Stimulated activated CD8-positive, alpha-beta memory T cell treated with anti-CD3 and anti-CD28 coated beads, Interleukin-7, amount 100 ng/mL, for 1 hour (primary cell): ENCODE data around the gene VPS13D.

Experiments used
- DNase-seq, 2 donors: peaks; one replicate each; pipeline ENCODE4 v3.0.0-alpha.2; 2020; ENCODE audit warnings: low read depth in 2 of 2

The VPS13D gene

DNA sequence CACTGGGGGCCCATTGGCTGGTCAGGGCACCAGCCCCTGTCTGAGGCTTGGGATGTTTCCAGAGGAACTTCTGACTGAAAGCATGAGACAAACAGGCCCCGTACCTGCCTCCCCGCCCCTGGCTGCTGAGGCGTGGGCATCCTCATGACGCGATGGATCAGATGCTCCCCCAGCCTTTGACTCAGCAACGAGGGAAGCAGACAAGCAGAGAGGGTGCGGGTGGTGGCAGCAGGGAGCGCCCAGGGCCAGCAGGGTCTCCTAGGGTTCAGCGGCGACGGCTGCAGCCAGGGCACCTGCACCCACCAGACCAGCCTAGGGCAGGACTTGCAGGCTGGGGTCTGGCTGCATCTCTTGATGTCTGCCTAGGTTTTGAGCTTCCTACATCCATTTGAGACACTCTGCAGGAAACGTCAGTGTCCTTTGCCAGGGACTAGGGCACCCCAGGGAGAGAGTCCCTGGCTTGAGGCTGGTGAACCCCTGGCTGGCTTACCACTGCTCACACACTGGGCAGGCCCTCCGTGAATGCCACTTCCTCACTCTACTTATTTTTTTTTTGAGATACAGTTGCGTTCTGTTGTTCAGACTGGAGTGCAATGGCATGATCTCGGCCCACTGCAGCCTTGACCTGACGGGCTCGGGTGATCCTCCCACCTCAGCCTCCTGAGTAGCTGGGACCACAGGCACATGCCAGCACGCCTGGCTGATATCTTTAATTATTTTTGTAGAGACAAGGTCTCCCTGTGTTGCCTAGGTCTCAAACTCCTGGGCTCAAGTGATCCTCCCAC, 324.9 kb downstream of the VPS13D start:
- DNase-seq = no peak

DNA sequence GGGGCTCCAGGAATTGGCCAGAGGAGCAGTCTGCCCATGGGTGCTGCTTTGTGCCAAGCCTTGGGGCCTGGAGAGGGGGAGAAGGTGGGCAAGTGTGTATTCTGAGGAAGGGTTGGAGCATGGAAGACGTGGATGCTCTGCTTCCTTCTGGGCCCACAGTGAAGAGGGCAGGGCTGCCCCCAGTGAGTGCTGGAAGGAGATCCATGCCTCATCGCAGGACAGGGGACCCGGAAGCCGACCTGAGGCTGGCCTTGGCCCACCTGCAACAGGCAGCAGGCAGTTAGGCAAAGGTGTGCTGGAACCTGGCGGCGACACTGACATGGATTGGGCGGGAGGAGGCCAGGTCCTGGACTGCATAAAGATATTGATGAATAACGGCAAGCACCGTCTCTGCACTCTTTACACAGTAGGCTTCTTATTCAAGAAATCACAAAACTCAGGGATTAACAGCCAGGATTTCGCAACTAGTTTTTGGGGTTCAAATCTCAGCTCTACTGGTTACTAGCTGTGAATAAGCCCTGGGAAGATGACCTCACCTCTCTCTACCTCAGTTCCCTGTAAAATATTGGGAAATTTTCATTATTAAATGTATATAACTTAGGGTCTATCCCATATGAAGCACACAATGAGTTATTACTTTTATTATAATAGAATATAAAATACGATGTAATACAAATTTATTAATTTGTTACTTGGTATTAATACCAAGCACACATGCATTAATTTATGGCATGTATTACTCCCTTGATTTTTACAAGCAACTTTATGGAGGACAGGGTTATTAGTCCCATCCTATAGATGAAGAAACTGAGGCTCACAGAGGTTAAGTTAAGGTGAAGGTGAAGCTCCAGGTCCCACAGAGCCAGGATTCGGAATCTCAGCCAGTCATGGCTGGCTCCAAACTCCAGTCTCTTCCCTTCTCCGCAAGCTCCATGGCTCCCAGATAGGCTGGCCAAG, 325.9 kb downstream of the VPS13D start:
- no peak for DNase-seq

DNA sequence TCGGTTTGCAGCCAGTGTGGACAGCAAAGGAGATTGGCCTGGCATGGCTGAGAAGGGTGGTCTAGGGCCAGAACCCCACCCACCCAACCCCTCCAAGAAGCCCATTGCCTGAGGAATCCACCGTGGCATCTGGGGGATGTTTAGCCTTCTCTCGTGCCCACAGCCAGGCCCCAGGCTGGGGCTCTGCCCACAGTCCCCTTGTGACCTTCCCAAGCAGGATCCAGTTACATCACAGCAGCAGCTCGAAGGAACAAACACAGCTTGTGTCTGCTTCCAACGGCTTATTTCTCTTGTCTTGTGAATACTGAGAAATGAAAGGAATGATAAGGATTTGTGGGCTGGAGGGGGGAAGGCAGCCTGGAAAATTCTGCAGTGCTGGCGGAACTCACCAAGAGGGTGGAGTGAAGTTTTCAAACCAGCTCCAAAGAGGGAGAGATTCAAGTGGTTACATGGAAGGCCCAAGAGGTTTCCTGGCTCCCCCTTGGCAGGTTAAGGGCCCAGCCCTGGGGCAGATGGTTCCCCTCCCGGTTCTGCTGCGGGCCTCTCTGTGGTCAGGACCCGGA, 326.6 kb downstream of the VPS13D start:
- DNase-seq = no peak

DNA sequence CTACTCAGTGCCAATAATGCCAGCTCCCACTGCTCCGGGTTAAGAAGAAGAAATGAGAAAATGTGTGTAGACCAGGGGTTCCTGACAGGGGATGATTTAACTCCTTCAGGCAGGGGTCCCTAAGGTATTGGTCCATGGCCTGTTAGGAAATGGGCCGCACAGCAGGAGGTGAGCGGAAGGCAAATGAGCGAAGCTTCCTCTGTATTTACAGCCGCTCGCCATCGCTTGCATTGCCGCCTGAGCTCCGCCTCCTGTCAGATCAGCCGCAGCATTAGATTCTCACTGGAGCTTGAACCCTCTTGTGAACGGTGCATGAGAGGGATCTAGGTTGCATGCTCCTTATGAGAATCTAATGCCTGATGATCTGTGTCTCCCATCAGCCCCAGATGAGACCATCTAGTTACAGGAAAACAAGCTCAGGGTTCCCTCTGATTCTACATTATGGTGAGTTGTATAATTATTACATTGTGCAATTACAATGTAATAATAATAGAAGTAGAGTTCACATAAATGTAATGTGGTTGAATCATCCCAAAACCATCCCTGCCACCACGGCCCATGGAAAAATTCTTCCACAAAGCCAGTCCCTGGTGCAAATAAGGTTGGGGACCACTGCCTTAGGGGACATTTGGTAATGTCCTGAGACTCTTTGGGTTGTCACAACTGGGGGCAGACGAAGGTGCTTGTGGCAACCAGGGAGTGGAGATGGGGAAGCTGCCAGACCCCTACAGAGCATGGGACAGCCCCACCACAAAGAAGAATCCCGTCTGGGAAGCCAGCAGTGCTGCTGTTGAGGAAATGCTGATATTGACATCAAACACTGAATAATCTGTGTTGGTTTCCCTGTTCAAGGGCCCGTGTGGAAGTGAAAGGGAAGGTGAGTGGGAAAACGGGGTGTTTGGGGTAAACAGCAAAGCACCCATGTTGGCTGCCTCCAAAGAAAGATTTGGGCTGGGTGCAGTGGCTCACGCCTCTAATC, 327.4 kb downstream of the VPS13D start:
- no peak for DNase-seq

DNA sequence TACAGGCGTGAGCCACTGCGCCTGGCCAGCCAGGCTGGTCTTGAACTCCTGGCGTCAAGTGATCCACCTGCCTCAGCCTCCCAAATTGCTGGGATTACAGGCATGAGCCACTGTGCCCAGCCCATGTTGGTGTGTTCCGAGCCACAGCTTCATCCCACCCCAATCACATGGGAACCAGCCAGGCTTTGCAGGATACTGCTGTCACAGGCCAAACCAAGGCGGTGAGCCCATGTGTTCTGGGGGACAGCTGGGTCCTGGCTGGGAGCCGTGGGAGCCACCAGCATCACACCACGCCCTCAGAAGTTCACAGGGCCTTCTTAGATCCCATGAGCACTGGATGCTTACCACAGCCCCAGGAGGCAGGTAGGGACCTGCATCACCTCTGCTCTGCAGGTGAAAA, 331.3 kb downstream of the VPS13D start:
- no peak for DNase-seq
